Measurements from ENCODE around the gene ADSL. TPM values are rescaled to one million over a fixed set of nuclear protein-coding genes. Genes with fewer than 3 reads are reported as not detected.
A peak's percentile ranks its signal among the peaks of the same experiment; 100 is the strongest.

ADSL gene
- total and polyA plus RNA-seq, 2 experiments from 2014 or later: 72.5 to 123 TPM

DNA sequence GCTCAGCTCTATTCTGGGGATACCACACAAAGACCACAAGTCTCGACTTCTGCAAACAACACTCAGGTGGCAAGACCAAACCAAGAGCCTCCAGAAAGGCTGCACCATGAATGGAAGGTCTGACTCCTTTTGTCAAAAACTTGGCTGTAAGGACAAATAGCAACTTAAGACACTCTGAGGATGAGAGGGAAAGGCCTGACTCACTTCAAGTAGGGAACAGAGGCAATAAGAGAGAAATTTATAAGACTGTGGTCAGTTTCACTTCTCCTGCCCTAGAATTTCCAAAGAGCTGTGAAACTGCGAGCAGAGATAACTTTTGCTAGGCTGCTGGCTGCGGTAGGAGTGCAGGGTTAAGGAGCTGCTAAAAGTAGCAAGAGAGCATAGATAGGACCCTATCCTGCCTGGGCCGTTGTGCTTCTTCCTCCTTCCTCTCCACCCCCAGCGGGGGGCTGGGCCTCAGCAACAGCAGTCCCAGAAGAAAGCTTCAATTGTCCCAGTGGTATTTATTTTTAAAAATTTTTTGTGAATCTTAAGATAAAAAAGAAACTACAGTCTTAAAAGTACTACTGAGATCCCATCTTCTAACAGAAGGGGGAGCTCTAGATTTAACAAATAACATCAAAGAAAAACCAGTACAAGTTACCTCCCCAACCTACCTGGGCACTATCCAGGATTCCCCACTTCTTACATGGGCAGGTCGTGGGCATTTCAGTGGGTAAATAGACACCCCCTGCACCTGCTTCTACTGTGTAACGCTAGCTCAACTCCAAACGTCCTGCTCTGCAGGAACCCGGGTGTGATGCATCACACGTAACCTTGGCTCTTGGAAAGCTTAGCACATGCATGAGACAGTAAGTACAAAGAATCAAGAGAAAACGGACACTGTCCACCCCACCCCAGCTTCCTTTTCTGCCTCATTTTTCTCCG is 90.5 kb downstream of the ADSL start:
- in situ Hi-C loops (cut with MboI): loop anchor here (25.0 kb wide), 1 partner anchor 201 kb away; the partner anchor contains the start of gene MRTFA

More for the DNA sequence above, 90.5 kb downstream of the ADSL start:
- Histone ChIP-seq H3K4me3 (peak overlapping the region; percentile 42), H3K9ac (peak overlapping the region; percentile 72), H3K79me2 (ENCODE audit: insufficient read depth) (peaks cover 95% of the 10 kb centered on the region), H3K4me2 (ENCODE audit: unreplicated experiment) (peak overlapping the region; percentile 70), H3K27me3 (replicated peaks; ENCODE audit: insufficient read depth) (no peaks in the 10 kb centered on the region), H3K9me2 (ENCODE audit: insufficient read depth) (no peaks in the 10 kb centered on the region), H3K9me3 (ENCODE audit: low read depth) (no peaks in the 10 kb centered on the region), H4K20me1 (ENCODE audit: insufficient read depth) (no peaks in the 10 kb centered on the region), H2AFZ (no peak overlapping the region), H3F3A (ENCODE audit: insufficient read depth) (peaks cover 19% of the 10 kb centered on the region; the same call in 1 of the 2 replicates), H3K27ac (peak overlapping the region; percentile 80), H3K36me3 (ENCODE audit: low read depth) (0 out of 2 replicates have a peak, but pooled peaks cover 4% of the 10 kb centered on the region), H3K4me1 (ENCODE audit: insufficient read depth) (peaks cover 22% of the 10 kb centered on the region)
- DNase-seq: peak; percentile 73
- WGBS, 2 experiments (ENCODE audit: low coverage in 1 of 2, low lambda C conversion rate in 2 of 2, missing lambda C conversion rate in 2 of 2): 39 to 40% methylated on average over 12 of the region's 12 CpGs
- TF ChIP-seq EZH2 (IDR thresholded peaks at IDR 0.05; ENCODE audit: insufficient read depth, poor library complexity, severe bottlenecking): no peak
- no peak for TF ChIP-seq EZH2phosphoT487 (IDR thresholded peaks at IDR 0.05; ENCODE audit: insufficient read depth, low read depth)

Other genes with a start within 250 kb of the ADSL start
- 14.1 and 53.5 TPM in 2 replicates for gene TNRC6B, start 168.6 kb upstream of the ADSL start, total RNA-seq (2014; rRNA removed; shearing (Covaris generic))
- gene TNRC6B, start 168.6 kb upstream of the ADSL start, polyA plus RNA-seq (2016; fragmentation: Nextera tagmentation; extraction: Ambion mirVana): 21.0 and 21.1 TPM in 2 replicates
- 40.8 and 45.2 TPM in 2 replicates for gene SGSM3, start 24.1 kb downstream of the ADSL start, total RNA-seq (2014; rRNA removed; shearing (Covaris generic))
- gene SGSM3, start 24.1 kb downstream of the ADSL start, polyA plus RNA-seq (2016; fragmentation: Nextera tagmentation; extraction: Ambion mirVana): 47.6 and 48.2 TPM in 2 replicates

Measured in GM23248 (cell line).